ENCODE data around the gene PSD2. TPM values are rescaled to one million over a fixed set of nuclear protein-coding genes. Genes with fewer than 3 reads are reported as not detected.

Gene PSD2
- total RNA-seq, 1 experiment from 2014 or later, result 0.05 TPM

DNA sequence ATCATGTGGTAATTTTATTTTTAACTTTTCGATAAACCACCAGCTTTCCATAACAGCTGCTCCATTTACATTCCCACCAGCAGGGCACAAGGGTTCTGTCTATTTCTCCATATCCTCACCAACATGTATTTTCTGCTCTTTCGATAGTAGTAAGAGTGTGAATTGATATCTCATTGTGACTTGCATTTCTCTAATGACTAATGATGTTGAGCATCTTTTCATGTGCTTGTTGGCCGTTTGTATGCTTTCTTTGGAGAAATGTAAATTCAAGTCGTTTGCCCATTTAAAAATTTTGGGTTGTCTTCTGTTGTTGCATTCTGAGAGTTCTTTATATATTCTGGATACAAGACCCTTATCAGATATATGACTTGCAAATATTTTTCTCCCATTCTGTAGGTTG, 45.9 kb downstream of the PSD2 start:
- Histone ChIP-seq H3K4me3 (ENCODE audit: low read depth in 2 of 2, low read length in 2 of 2) (no peak overlapping the region), H3K27ac (ENCODE audit: low read length) (no peak overlapping the region), H3K27me3 (ENCODE audit: control insufficient read depth, insufficient read depth, low read length) (no peaks in the 10 kb centered on the region), H3K4me1 (ENCODE audit: control insufficient read depth, insufficient read depth, low read length) (no peaks in the 10 kb centered on the region), H3K9me3 (ENCODE audit: control insufficient read depth, insufficient read depth, low read depth, low read length) (no peaks in the 10 kb centered on the region), H3K36me3 (ENCODE audit: control insufficient read depth, insufficient read depth, low read length) (no peaks in the 10 kb centered on the region)
- intact Hi-C loops (cut with micrococcal nuclease; ENCODE audit: unreplicated experiment) (no loop called here), in situ Hi-C loops (cut with HindIII; ENCODE audit: low pct_unique_long_range_greater_than_20kb, low sequenced_read_pairs) (no loop called here)
- no TSS peak for BruUV-seq (replicated peaks)
- ChIA-PET CTCF (no interaction called here), POLR2A (no interaction called here)
- DNase-seq (ENCODE audit: low read depth, low spot score), result no peak
- ATAC-seq, result no peak
- TF ChIP-seq, protein P1, sequence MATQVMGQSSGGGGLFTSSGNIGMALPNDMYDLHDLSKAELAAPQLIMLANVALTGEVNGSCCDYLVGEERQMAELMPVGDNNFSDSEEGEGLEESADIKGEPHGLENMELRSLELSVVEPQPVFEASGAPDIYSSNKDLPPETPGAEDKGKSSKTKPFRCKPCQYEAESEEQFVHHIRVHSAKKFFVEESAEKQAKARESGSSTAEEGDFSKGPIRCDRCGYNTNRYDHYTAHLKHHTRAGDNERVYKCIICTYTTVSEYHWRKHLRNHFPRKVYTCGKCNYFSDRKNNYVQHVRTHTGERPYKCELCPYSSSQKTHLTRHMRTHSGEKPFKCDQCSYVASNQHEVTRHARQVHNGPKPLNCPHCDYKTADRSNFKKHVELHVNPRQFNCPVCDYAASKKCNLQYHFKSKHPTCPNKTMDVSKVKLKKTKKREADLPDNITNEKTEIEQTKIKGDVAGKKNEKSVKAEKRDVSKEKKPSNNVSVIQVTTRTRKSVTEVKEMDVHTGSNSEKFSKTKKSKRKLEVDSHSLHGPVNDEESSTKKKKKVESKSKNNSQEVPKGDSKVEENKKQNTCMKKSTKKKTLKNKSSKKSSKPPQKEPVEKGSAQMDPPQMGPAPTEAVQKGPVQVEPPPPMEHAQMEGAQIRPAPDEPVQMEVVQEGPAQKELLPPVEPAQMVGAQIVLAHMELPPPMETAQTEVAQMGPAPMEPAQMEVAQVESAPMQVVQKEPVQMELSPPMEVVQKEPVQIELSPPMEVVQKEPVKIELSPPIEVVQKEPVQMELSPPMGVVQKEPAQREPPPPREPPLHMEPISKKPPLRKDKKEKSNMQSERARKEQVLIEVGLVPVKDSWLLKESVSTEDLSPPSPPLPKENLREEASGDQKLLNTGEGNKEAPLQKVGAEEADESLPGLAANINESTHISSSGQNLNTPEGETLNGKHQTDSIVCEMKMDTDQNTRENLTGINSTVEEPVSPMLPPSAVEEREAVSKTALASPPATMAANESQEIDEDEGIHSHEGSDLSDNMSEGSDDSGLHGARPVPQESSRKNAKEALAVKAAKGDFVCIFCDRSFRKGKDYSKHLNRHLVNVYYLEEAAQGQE (IDR thresholded peaks at IDR 0.05; ENCODE audit: insufficient read depth in 1 of 2, low read depth in 2 of 2, low read length in 1 of 2), result no peak
- TF ChIP-seq, protein P2, sequence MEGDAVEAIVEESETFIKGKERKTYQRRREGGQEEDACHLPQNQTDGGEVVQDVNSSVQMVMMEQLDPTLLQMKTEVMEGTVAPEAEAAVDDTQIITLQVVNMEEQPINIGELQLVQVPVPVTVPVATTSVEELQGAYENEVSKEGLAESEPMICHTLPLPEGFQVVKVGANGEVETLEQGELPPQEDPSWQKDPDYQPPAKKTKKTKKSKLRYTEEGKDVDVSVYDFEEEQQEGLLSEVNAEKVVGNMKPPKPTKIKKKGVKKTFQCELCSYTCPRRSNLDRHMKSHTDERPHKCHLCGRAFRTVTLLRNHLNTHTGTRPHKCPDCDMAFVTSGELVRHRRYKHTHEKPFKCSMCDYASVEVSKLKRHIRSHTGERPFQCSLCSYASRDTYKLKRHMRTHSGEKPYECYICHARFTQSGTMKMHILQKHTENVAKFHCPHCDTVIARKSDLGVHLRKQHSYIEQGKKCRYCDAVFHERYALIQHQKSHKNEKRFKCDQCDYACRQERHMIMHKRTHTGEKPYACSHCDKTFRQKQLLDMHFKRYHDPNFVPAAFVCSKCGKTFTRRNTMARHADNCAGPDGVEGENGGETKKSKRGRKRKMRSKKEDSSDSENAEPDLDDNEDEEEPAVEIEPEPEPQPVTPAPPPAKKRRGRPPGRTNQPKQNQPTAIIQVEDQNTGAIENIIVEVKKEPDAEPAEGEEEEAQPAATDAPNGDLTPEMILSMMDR (IDR thresholded peaks at IDR 0.05), result no peak
- no peak for TF ChIP-seq TCF7L2 (IDR thresholded peaks at IDR 0.05; ENCODE audit: low read depth, low read length)
- TF ChIP-seq SIN3A (IDR thresholded peaks at IDR 0.05; ENCODE audit: borderline replicate concordance, insufficient read depth, low read depth, low read length), result no peak
- no peak for TF ChIP-seq POLR2AphosphoS5 (IDR thresholded peaks at IDR 0.05; ENCODE audit: low read depth, low read length)

DNA sequence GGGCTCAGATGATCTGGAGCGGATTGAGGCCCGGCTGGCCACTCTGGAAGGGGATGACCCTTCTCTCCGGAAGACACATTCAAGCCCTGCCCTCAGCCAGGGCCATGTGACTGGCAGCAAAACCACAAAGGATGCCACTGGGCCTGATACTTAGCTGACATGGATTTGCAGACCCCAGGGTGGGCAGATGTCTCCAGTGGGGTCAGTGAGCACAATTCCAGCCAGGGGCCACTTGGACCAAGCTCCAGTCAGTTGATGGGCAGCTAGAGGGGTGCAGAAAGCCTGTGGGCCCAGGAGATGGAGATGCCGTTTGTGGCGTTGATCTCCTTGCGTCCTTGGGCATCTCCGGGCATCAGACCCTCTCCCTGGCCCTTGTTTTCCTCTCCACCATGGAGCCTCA, 46.7 kb downstream of the PSD2 start:
- BruUV-seq (replicated peaks), result no TSS peak
- POLR2A ChIA-PET, result no interaction called here
- Histone ChIP-seq H3K27ac (ENCODE audit: low read length) (no peak overlapping the region), H3K27me3 (ENCODE audit: control insufficient read depth, insufficient read depth, low read length) (no peaks in the 10 kb centered on the region), H3K4me3 (ENCODE audit: low read depth in 2 of 2, low read length in 2 of 2) (no peak overlapping the region), H3K4me1 (ENCODE audit: control insufficient read depth, insufficient read depth, low read length) (no peaks in the 10 kb centered on the region), H3K9me3 (ENCODE audit: control insufficient read depth, insufficient read depth, low read depth, low read length) (no peaks in the 10 kb centered on the region), H3K36me3 (ENCODE audit: control insufficient read depth, insufficient read depth, low read length) (no peaks in the 10 kb centered on the region)
- DNase-seq (ENCODE audit: low read depth, low spot score), result no peak
- intact Hi-C loops (cut with micrococcal nuclease; ENCODE audit: unreplicated experiment) (no loop called here), in situ Hi-C loops (cut with HindIII; ENCODE audit: low pct_unique_long_range_greater_than_20kb, low sequenced_read_pairs) (no loop called here)
- no peak for ATAC-seq
- CTCF ChIA-PET, result interaction anchor here (1.6 to 2.5 kb wide), 2 partner anchors 55 to 126 kb away, joined by 6 to 15 read pairs; no protein-coding TSS in a partner anchor
- TF ChIP-seq SIN3A (IDR thresholded peaks at IDR 0.05; ENCODE audit: borderline replicate concordance, insufficient read depth, low read depth, low read length) (no peak), POLR2AphosphoS5 (IDR thresholded peaks at IDR 0.05; ENCODE audit: low read depth, low read length) (no peak), TCF7L2 (IDR thresholded peaks at IDR 0.05; ENCODE audit: low read depth, low read length) (no peak)
- TF ChIP-seq, protein P1 (IDR thresholded peaks at IDR 0.05; ENCODE audit: insufficient read depth in 1 of 2, low read depth in 2 of 2, low read length in 1 of 2), result no peak
- TF ChIP-seq, protein P2 (IDR thresholded peaks at IDR 0.05), result no peak
